Cardiac fibroblast (primary cell): Measurements from ENCODE around the gene TSPOAP1.

Source experiments
- DNase-seq, 2 donors: peaks; one replicate each; pipeline versions ENCODE4 v3.0.0 to v3.0.0-alpha.2; 2010; ENCODE audit warnings: low read depth in 2 of 2
- H3K4me3 ChIP-seq, 2 donors: replicated peaks in 1 of 2; 1 replicate in 1 of 2; 2 replicates in 1 of 2; pipeline ENCODE4 v1.5.1; 2011; ENCODE audit warnings: low read depth in 2 of 2, low read length in 2 of 2, mild to moderate bottlenecking in 2 of 2, moderate library complexity in 1 of 2
- TF ChIP-seq, protein P1 (sequence below): IDR thresholded peaks from one replicate; pipeline ENCODE4 v1.5.1; 2011; ENCODE audit warnings: low read depth, mild to moderate bottlenecking, low read length, inconsistent platforms

Gene TSPOAP1

DNA sequence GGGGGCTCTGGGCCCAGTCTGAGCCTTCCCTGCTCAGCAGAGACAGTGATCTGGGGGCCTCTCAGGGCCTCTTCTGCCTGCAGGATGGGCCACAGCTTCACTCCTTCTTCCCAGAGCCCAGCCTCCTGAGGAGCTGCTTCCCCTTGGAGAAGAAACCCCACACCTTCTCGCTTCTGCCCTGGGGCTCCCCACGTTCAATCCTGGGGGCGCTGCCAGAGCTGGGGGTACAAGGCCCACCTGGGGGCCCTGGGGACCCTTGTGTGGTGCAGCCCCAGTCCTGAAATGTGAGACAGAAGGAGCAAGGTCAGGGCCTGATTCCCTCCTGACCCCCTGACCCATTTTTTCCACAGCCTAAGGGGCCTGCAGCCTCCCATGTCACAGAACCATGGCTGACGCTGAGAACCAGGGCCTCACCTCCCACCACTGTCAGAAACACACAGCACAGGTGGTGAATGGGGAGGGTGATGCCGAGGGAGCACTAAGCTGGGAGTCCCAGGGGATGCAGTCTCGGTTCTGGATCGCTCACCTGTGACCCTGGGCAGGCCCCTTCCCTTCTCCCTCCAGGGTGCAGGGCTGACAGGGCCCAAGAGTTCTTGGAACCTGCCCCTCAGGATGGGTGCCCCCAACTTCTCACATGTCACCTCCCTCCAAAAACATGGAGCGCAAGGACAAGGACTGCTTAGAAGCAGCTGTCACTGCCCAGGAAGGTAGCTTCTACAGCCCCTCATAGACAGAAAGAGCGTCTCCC is 26.2 kb downstream of the TSPOAP1 start:
- H3K4me3 ChIP-seq: no peak overlapping the region
- DNase-seq: no peak
- TF ChIP-seq, protein P1, sequence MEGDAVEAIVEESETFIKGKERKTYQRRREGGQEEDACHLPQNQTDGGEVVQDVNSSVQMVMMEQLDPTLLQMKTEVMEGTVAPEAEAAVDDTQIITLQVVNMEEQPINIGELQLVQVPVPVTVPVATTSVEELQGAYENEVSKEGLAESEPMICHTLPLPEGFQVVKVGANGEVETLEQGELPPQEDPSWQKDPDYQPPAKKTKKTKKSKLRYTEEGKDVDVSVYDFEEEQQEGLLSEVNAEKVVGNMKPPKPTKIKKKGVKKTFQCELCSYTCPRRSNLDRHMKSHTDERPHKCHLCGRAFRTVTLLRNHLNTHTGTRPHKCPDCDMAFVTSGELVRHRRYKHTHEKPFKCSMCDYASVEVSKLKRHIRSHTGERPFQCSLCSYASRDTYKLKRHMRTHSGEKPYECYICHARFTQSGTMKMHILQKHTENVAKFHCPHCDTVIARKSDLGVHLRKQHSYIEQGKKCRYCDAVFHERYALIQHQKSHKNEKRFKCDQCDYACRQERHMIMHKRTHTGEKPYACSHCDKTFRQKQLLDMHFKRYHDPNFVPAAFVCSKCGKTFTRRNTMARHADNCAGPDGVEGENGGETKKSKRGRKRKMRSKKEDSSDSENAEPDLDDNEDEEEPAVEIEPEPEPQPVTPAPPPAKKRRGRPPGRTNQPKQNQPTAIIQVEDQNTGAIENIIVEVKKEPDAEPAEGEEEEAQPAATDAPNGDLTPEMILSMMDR: no peak

DNA sequence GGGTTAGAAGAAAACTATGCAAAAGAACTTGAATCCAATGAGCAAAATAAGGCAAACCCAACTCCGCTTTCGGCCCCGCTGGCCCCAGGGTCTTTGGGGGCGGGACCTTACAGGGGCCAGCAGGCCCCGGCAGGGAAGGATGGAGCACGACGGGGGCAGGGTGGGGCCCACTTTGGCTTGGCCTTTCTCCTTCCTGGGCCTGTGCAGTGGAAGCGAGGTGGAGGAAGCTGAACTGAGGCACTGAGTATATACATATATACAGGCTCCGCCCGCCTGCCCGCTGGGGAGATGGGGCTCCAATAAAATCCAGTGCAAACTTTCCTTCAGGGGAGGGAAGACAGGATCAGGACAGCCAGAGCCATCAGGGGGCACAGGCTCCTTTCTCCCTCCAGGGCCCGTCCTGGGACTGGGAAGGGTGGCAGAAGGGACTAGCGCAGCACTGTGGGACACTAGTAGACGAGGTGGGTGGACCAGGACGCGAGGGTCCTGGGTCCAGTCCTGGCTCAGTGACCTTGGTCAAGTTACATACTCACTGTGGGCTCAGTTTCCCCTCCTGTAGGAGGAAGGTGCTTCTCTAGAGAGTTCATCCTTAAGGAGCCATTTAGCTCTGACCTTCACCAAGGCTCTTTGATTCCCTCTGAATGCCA is 27.0 kb downstream of the TSPOAP1 start:
- TF ChIP-seq, protein P1: no peak

DNA sequence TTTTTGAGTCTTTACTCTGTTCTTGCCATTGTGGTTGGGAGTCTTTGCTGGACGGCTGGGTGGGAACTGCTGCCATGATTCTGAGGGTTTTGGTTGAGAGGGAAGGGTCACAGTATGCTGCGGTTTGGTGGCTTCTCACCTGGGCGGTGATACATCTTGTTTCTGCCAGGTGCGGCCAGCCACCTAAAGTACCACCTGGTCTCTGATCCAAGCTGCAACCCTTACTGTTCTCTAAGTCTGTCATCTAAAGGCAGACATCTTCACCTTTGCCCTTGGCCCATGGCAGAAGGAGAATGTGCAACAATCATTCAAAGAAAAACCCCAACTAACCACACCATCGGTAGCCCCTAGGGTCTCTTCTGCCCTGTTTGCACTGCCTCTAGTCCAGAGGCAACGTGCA is 28.3 kb downstream of the TSPOAP1 start:
- no peak for DNase-seq

More for the DNA sequence above, 27.0 kb downstream of the TSPOAP1 start:
- no peak overlapping the region for H3K4me3 ChIP-seq
- DNase-seq: no peak

DNA sequence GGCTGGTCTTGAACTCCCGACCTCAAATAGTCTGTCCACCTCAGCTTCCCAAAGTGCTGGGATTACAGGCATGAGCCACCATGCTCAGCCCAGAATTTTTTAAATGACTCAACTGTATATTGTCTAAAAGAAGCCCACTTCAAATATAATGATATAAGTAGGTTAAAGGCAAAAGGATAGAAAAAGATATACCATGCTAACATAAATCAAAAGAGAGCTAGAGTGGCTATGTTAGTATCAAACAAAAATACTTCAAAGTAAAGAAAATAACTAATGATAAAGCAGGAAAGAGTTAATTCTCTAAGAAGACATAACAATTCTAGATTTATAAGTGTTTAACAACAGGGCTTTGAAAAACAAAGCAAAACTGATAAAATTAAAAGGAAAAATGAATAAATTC is 34.6 kb downstream of the TSPOAP1 start:
- no peak overlapping the region for H3K4me3 ChIP-seq
- no peak for DNase-seq
- TF ChIP-seq, protein P1: no peak

More for the DNA sequence above, 28.3 kb downstream of the TSPOAP1 start:
- no peak overlapping the region for H3K4me3 ChIP-seq
- TF ChIP-seq, protein P1: no peak

DNA sequence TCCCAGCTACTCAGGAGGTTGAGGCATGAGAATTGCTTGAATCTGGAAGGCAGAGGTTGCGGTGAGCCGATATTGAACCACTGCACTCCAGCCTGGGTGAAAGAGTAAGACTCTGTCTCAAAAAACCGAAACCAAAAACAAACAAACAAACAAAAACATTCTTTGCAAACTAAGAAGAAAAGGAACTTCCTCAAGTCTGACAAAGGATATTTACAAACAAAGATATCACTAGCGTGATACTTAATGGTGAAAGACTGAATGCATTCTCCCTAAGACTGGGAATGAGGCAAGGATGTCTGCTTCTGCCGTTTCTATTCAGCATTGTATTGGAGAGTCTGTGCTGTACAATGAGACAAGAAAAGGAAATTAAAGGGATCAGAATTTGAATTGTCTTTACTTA is 37.3 kb downstream of the TSPOAP1 start:
- TF ChIP-seq, protein P1: no peak
- no peak for DNase-seq
- no peak overlapping the region for H3K4me3 ChIP-seq

DNA sequence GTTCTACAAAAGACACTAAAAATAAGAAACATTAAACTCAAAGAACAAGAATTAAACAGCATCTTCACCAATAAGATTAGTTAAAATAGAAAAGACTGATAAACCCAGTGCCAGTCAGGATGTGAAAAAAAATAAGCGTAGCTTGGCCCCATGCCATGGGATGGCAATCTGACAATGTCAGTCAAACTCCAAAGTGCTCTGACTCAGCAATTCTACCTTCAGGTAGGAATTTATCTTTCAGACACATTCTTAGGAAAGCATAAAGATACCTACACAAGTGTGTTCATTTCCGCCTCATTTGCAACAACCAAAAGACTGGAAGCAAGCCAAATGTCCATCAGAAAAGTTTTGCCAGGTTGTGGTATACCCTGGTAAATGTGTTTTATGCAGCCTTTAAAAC is 38.7 kb downstream of the TSPOAP1 start:
- DNase-seq: no peak
- H3K4me3 ChIP-seq: no peak overlapping the region
- TF ChIP-seq, protein P1: no peak
